Ascending aorta (tissue), 2 donors: ENCODE data around the gene PLCB1. TPM values are rescaled to one million over a fixed set of nuclear protein-coding genes. Genes with fewer than 3 reads are reported as not detected.

Experiments
- DNase-seq, 2 donors: peaks; one replicate each; pipeline ENCODE4 v3.0.0-alpha.2; 2019; ENCODE audit warnings: low spot score in 2 of 2
- H3K27ac ChIP-seq, 2 donors: fragments of 200-600 bp; sonication (generic); one replicate each; pipeline ENCODE4 v1.5.1; 2016 to 2017; ENCODE audit warnings: mild to moderate bottlenecking in 1 of 2
- H3K27me3 ChIP-seq: fragments of 200-600 bp; sonication (generic); one replicate; pipeline ENCODE4 v1.5.1; 2017
- H3K36me3 ChIP-seq, 2 donors: fragments of 200-600 bp; sonication (generic); one replicate each; pipeline ENCODE4 v1.5.1; 2016
- H3K4me1 ChIP-seq, 2 donors: fragments of 200-600 bp; sonication (generic); one replicate each; pipeline ENCODE4 v1.5.1; 2016 to 2017; ENCODE audit warnings: mild to moderate bottlenecking in 1 of 2
- H3K4me3 ChIP-seq, 2 donors: fragments of 200-600 bp; sonication (generic); one replicate each; pipeline ENCODE4 v1.5.1; 2016 to 2017; ENCODE audit warnings: mild to moderate bottlenecking in 1 of 2
- H3K9me3 ChIP-seq, 2 donors: fragments of 200-600 bp; sonication (generic); one replicate each; pipeline ENCODE4 v1.5.1; 2016
- CTCF ChIP-seq, 3 experiments: fragments of 200-600 bp in 2 of 3; fragments of 450-650 bp in 1 of 3; sonication (generic) in 2 of 3; IDR thresholded peaks; one replicate each; pipeline ENCODE4 v1.5.1; 2016 to 2019; ENCODE audit warnings: antibody characterized with exemption in 3 of 3, mild to moderate bottlenecking in 1 of 3, moderate library complexity in 1 of 3
- intact Hi-C: fragments of 100-400 bp; cut with DNase I; formaldehyde crosslinking; loops from one replicate; pipeline ENCODE4 v1.15.1; 2023
- total RNA-seq: library from RNA; depleted of rRNA; stranded (reverse); fragments of >200 nt; gene quantifications from one replicate; pipeline ENCODE4 v1.1.0, GENCODE V29; 2016

The PLCB1 gene
- total RNA-seq, 1 donor from 2014 or later = 22.9 TPM

GRCh38 chr20:8260837-8261251 is 128.8 kb downstream of the PLCB1 start:
- TF ChIP-seq CTCF (IDR thresholded peaks at IDR 0.05) = no peak
- Histone ChIP-seq H3K27me3 (no peaks in the 10 kb centered on the region), H3K9me3 (no peaks in the 10 kb centered on the region), H3K27ac (no peak overlapping the region), H3K4me3 (no peak overlapping the region), H3K4me1 (no peaks in the 10 kb centered on the region), H3K36me3 (no peaks in the 10 kb centered on the region)
- intact Hi-C loops = no loop called here
- DNase-seq = no peak

- intact Hi-C loops = no loop called here
- H3K4me3 ChIP-seq = no peak overlapping the region
- H3K36me3 ChIP-seq = no peaks in the 10 kb centered on the region
- DNase-seq = no peak
- no peaks in the 10 kb centered on the region for H3K4me1 ChIP-seq
- no peaks in the 10 kb centered on the region for H3K9me3 ChIP-seq
- no peak overlapping the region for H3K27ac ChIP-seq
- no peak for TF ChIP-seq CTCF (IDR thresholded peaks at IDR 0.05)
- no peaks in the 10 kb centered on the region for H3K27me3 ChIP-seq
Measured at GRCh38 chr20:8262721-8263120, 130.7 kb downstream of the PLCB1 start.

DNA sequence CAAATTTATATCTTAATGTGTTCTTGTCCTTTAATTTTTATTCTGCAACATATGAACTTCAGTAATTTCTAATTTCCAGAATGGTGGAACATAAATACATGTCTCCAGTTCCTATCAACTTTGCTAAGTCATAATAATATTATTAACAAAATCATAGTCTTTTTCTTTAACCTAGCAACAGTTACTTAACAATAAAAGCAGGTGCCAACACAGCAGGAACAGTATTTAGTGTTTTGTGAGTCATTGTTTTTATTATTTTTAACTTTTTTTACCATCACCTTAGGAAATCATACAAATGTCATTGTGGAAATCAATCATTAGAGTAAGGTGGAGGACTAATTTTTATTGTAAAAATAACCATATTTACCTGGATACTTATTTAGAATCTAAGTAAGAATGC is 133.5 kb downstream of the PLCB1 start:
- Histone ChIP-seq H3K9me3 (no peaks in the 10 kb centered on the region), H3K27ac (no peak overlapping the region), H3K4me3 (no peak overlapping the region), H3K27me3 (no peaks in the 10 kb centered on the region), H3K4me1 (no peaks in the 10 kb centered on the region), H3K36me3 (no peaks in the 10 kb centered on the region)
- no peak for DNase-seq
- intact Hi-C loops = no loop called here
- TF ChIP-seq CTCF (IDR thresholded peaks at IDR 0.05) = no peak

DNA sequence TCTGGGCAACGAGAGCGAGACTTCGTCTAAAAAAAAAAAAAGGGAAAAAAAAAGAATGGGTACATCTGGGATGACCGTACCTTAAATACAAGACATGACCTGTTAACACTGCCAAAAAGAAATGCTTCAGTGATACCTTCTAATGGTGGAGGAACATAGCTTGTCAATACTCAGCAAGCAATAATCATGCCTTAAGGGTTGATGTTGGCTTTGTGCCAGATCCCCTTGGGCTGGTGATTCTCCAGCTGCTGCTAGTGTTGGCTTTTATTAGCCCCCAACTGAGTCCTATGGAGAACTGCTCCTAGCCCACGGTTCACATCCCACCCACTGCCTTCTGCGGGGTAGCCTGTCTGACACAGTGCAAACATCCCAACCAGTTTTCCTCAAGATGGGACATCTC is 134.9 kb downstream of the PLCB1 start:
- intact Hi-C loops = no loop called here
- Histone ChIP-seq H3K27me3 (no peaks in the 10 kb centered on the region), H3K4me3 (no peak overlapping the region), H3K9me3 (no peaks in the 10 kb centered on the region), H3K36me3 (no peaks in the 10 kb centered on the region), H3K27ac (no peak overlapping the region), H3K4me1 (no peaks in the 10 kb centered on the region)
- no peak for TF ChIP-seq CTCF (IDR thresholded peaks at IDR 0.05)
- DNase-seq = no peak

DNA sequence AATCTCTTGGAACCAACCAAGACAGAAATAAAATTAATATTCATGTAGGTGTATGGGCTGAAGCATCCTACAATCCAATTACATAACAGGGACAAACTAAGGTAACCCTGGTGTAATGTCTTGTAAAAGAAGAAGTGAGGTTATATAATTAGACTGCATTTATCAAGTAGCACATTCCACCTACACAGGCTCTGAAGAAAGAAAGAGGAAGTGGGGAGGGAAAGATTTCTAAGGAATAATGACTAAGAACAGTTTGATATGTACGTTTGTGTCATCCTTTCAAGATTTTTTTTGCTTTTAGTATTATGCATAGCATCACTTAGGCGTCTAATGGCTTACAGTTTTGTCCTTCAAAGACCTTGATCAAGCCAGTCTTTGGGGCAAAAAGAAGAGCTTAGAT is 139.7 kb downstream of the PLCB1 start:
- Histone ChIP-seq H3K4me3 (no peak overlapping the region), H3K27me3 (no peaks in the 10 kb centered on the region), H3K36me3 (no peaks in the 10 kb centered on the region), H3K27ac (no peak overlapping the region), H3K4me1 (no peaks in the 10 kb centered on the region), H3K9me3 (no peaks in the 10 kb centered on the region)
- intact Hi-C loops = no loop called here
- no peak for DNase-seq
- TF ChIP-seq CTCF (IDR thresholded peaks at IDR 0.05) = no peak

DNA sequence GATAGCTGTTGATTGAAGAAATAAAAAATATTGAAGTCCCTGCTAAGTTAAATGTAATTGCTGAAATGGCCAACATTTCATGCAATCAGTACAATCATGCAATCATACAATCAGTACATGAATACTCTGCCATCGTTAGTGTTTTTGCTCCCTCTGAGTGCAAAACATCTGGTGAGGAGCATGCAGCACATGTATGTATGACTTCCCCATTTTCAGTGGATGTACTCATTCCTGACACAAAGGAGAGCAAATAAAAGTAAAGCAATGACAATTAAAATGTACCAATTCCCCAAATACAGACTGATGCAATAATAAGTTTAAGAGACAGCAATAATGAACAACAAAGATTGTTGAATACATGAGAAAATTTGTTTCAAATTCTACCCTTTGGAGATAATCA is 140.7 kb downstream of the PLCB1 start:
- Histone ChIP-seq H3K27ac (no peak overlapping the region), H3K9me3 (no peaks in the 10 kb centered on the region), H3K4me3 (no peak overlapping the region), H3K27me3 (no peaks in the 10 kb centered on the region), H3K36me3 (no peaks in the 10 kb centered on the region), H3K4me1 (no peaks in the 10 kb centered on the region)
- intact Hi-C loops = no loop called here
- TF ChIP-seq CTCF (IDR thresholded peaks at IDR 0.05) = no peak
- DNase-seq = no peak
